GM23338 (cell line): ENCODE results near the gene TUBB4A.

Experiments used
- CREB1 ChIP-seq: fragments of 250-450 bp; sonication (Bioruptor Pico); IDR thresholded peaks from 2 replicates; pipeline ENCODE4 v1.5.0; 2020; ENCODE audit warnings: low read depth, mild to moderate bottlenecking, moderate library complexity
- CTCF ChIP-seq, 2 experiments: fragments of 200-600 bp in 1 of 2; sonication (generic) in 1 of 2; conservative IDR thresholded peaks; 2 replicates each; pipeline versions ENCODE4 v1.5.1 to v1.6.1; 2016 to 2017; ENCODE audit warnings: antibody characterized with exemption in 2 of 2, low read depth in 2 of 2, mild to moderate bottlenecking in 2 of 2, moderate library complexity in 1 of 2
- ETS1 ChIP-seq: IDR thresholded peaks from 2 replicates; pipeline ENCODE4 v1.6.1; 2016; ENCODE audit warnings: antibody characterized with exemption
- EZH2 ChIP-seq: fragments of 200-600 bp; sonication (generic); IDR thresholded peaks from one replicate; pipeline ENCODE4 v1.8.0; 2017; ENCODE audit warnings: antibody characterized with exemption, mild to moderate bottlenecking, low read depth; ENCODE audit not compliant: unreplicated experiment
- EZH2phosphoT487 ChIP-seq: fragments of 200-600 bp; sonication (generic); IDR thresholded peaks from one replicate; pipeline ENCODE4 v1.8.1; 2018; ENCODE audit warnings: antibody characterized with exemption; ENCODE audit not compliant: unreplicated experiment
- JUNB ChIP-seq: IDR thresholded peaks from one replicate; pipeline ENCODE4 v1.6.1; 2016; ENCODE audit warnings: antibody characterized with exemption; ENCODE audit not compliant: unreplicated experiment
- NANOG ChIP-seq: IDR thresholded peaks from 2 replicates; pipeline ENCODE4 v1.6.1; 2016; ENCODE audit warnings: antibody characterized with exemption, borderline replicate concordance
- POLR2AphosphoS5 ChIP-seq: IDR thresholded peaks from 2 replicates; pipeline ENCODE4 v1.6.1; 2016; ENCODE audit warnings: antibody characterized with exemption, low read depth
- REST ChIP-seq: IDR thresholded peaks from one replicate; pipeline ENCODE4 v1.6.1; 2018; ENCODE audit warnings: antibody characterized with exemption; ENCODE audit not compliant: unreplicated experiment
- STAT1 ChIP-seq: IDR thresholded peaks from one replicate; pipeline ENCODE4 v1.6.1; 2016; ENCODE audit warnings: antibody characterized with exemption; ENCODE audit not compliant: unreplicated experiment
- ZNF114 ChIP-seq: fragments of 250-450 bp; sonication (Bioruptor Pico); IDR thresholded peaks from 2 replicates; pipeline ENCODE4 v1.5.0; 2020; ENCODE audit warnings: mild to moderate bottlenecking, moderate library complexity
- ZNF331 ChIP-seq: fragments of 250-450 bp; sonication (Bioruptor Pico); IDR thresholded peaks from 2 replicates; pipeline ENCODE4 v1.5.0; 2020; ENCODE audit warnings: low read depth, mild to moderate bottlenecking, moderate library complexity
- ZNF462 ChIP-seq: fragments of 250-450 bp; sonication (Bioruptor Pico); IDR thresholded peaks from 2 replicates; pipeline ENCODE4 v1.5.0; 2020; ENCODE audit warnings: mild to moderate bottlenecking, moderate library complexity

GRCh38 chr19:6519289-6519688, 17.2 kb upstream of the TUBB4A start:
- no peak for TF ChIP-seq CTCF (conservative IDR thresholded peaks at IDR 0.05; ENCODE audit: low read depth in 2 of 2)
- TF ChIP-seq POLR2AphosphoS5: no peak
- no peak for TF ChIP-seq EZH2
- TF ChIP-seq REST: no peak
- no peak for TF ChIP-seq CREB1 (CRISPR knock-in tag)
- no peak for TF ChIP-seq STAT1
- no peak for TF ChIP-seq ZNF114
- no peak for TF ChIP-seq EZH2phosphoT487
- TF ChIP-seq ETS1: no peak
- no peak for TF ChIP-seq JUNB
- TF ChIP-seq ZNF462 (CRISPR knock-in tag): no peak
- TF ChIP-seq NANOG: no peak
- TF ChIP-seq ZNF331: no peak
